Coronary artery (tissue), 2 donors: ENCODE measurements around the gene PROK2.

Source experiments
- DNase-seq: peaks from one replicate; pipeline ENCODE4 v3.0.0-alpha.2; 2017; ENCODE audit warnings: low spot score
- H3K27ac ChIP-seq, 2 donors: fragments of 200-600 bp; sonication (generic); one replicate each; pipeline ENCODE4 v1.5.1; 2016 to 2019
- H3K4me3 ChIP-seq: fragments of 200-600 bp; sonication (generic); 2 replicates; pipeline ENCODE4 v1.5.1; 2016; ENCODE audit warnings: mild to moderate bottlenecking, moderate library complexity
- CTCF ChIP-seq: fragments of 200-600 bp; sonication (generic); IDR thresholded peaks from one replicate; pipeline ENCODE4 v1.5.1; 2019; ENCODE audit warnings: antibody characterized with exemption

Gene PROK2

GRCh38 chr3:71726146-71726545 is 58.8 kb downstream of the PROK2 start:
- TF ChIP-seq CTCF: no peak
- no peak for DNase-seq
- peak overlapping the region; percentile 99 for H3K4me3 ChIP-seq
- no peak overlapping the region for H3K27ac ChIP-seq

- no peak for TF ChIP-seq CTCF
- DNase-seq: peak; percentile 79
- H3K27ac ChIP-seq: peak within 1 kb of the TSS; percentile 73 to 90
- H3K4me3 ChIP-seq: peak within 1 kb of the TSS; percentile 99
These were observed 59.5 kb downstream of the PROK2 start, which contains the start of gene EIF4E3 for GRCh38 chr3:71725271-71725991. Gene EIF4E3, minus strand, starts transcription at chr3:71725402. Its CDS starts 35 bp downstream, at chr3:71725367.

- peak; percentile 76 for DNase-seq
- no peak for TF ChIP-seq CTCF
- Histone ChIP-seq H3K4me3 (peak overlapping the region; percentile 99), H3K27ac (peak overlapping the region; percentile 73 to 90)
These were observed 60.2 kb downstream of the PROK2 start for GRCh38 chr3:71724584-71725270.

- H3K27ac ChIP-seq: no peak overlapping the region
- H3K4me3 ChIP-seq: peak overlapping the region; percentile 99
- no peak for DNase-seq
- TF ChIP-seq CTCF: no peak
These were observed 60.8 kb downstream of the PROK2 start for GRCh38 chr3:71724171-71724453.

- no peak overlapping the region for H3K27ac ChIP-seq
- no peak for DNase-seq
- no peak for TF ChIP-seq CTCF
- peak overlapping the region; percentile 99 for H3K4me3 ChIP-seq
These were observed 61.3 kb downstream of the PROK2 start for GRCh38 chr3:71723452-71724170.

GRCh38 chr3:71722693-71723092 is 62.3 kb downstream of the PROK2 start:
- DNase-seq: no peak
- Histone ChIP-seq H3K27ac (no peak overlapping the region), H3K4me3 (no peak overlapping the region)
- TF ChIP-seq CTCF: no peak
